ENCODE measurements around the gene ATG101. TPM values are rescaled to one million over a fixed set of nuclear protein-coding genes. Genes with fewer than 3 reads are reported as not detected.

Gene ATG101
- total RNA-seq, 1 donor from 2014 or later: 181 TPM

- TF ChIP-seq CTCF (IDR thresholded peaks at IDR 0.05; ENCODE audit: insufficient read depth, low read length, severe bottlenecking): no peak
- FAIRE-seq (no peak), DNase-seq (ENCODE audit: low read depth) (no peak)
- Histone ChIP-seq H3K27me3 (ENCODE audit: control insufficient read depth, insufficient read depth, low read length) (peaks cover 19% of the 10 kb centered on the region), H3K4me3 (ENCODE audit: low read depth, low read length) (no peak overlapping the region), H3K36me3 (ENCODE audit: control insufficient read depth, insufficient read depth, low read length) (no peaks in the 10 kb centered on the region)
Measured at GRCh38 chr12:52086366-52086765, 16.6 kb downstream of the ATG101 start.

GRCh38 chr12:52086944-52087835 lies 17.4 kb downstream of the ATG101 start:
- Histone ChIP-seq H3K36me3 (ENCODE audit: control insufficient read depth, insufficient read depth, low read length) (no peaks in the 10 kb centered on the region), H3K27me3 (ENCODE audit: control insufficient read depth, insufficient read depth, low read length) (peaks cover 19% of the 10 kb centered on the region), H3K4me3 (ENCODE audit: low read depth, low read length) (no peak overlapping the region)
- no peak for TF ChIP-seq CTCF (IDR thresholded peaks at IDR 0.05; ENCODE audit: insufficient read depth, low read length, severe bottlenecking)
- FAIRE-seq (no peak), DNase-seq (ENCODE audit: low read depth) (no peak)

- FAIRE-seq (peak; percentile 7), DNase-seq (ENCODE audit: low read depth) (no peak)
- H3K36me3 ChIP-seq (ENCODE audit: control insufficient read depth, insufficient read depth, low read length): no peaks in the 10 kb centered on the region
- no peak overlapping the region for H3K4me3 ChIP-seq (ENCODE audit: low read depth, low read length)
- no peak for TF ChIP-seq CTCF (IDR thresholded peaks at IDR 0.05; ENCODE audit: insufficient read depth, low read length, severe bottlenecking)
- peaks cover 19% of the 10 kb centered on the region for H3K27me3 ChIP-seq (ENCODE audit: control insufficient read depth, insufficient read depth, low read length)
Measured at GRCh38 chr12:52087961-52088820, 18.4 kb downstream of the ATG101 start.

GRCh38 chr12:52089491-52089890 lies 19.7 kb downstream of the ATG101 start:
- peaks cover 22% of the 10 kb centered on the region for H3K27me3 ChIP-seq (ENCODE audit: control insufficient read depth, insufficient read depth, low read length)
- FAIRE-seq: no peak

GRCh38 chr12:52090291-52090690 lies 20.5 kb downstream of the ATG101 start:
- no peak for TF ChIP-seq CTCF (IDR thresholded peaks at IDR 0.05; ENCODE audit: insufficient read depth, low read length, severe bottlenecking)
- FAIRE-seq: peak; percentile 13
- peaks cover 22% of the 10 kb centered on the region for H3K27me3 ChIP-seq (ENCODE audit: control insufficient read depth, insufficient read depth, low read length)

More at GRCh38 chr12:52089491-52089890, 19.7 kb downstream of the ATG101 start:
- TF ChIP-seq CTCF (IDR thresholded peaks at IDR 0.05; ENCODE audit: insufficient read depth, low read length, severe bottlenecking): no peak
- no peak for DNase-seq (ENCODE audit: low read depth)
- Histone ChIP-seq H3K4me3 (ENCODE audit: low read depth, low read length) (no peak overlapping the region), H3K36me3 (ENCODE audit: control insufficient read depth, insufficient read depth, low read length) (no peaks in the 10 kb centered on the region)

More at GRCh38 chr12:52090291-52090690, 20.5 kb downstream of the ATG101 start:
- no peak for DNase-seq (ENCODE audit: low read depth)
- no peaks in the 10 kb centered on the region for H3K36me3 ChIP-seq (ENCODE audit: control insufficient read depth, insufficient read depth, low read length)
- H3K4me3 ChIP-seq (ENCODE audit: low read depth, low read length): no peak overlapping the region

Data from bronchial epithelial cell (primary cell).